D721Med (cell line): Measurements from ENCODE around the gene FCN1.

ENCODE experiments used
- DNase-seq: peaks from one replicate; pipeline ENCODE4 v3.0.0; 2011; ENCODE audit warnings: low spot score; ENCODE audit not compliant: insufficient read length
- FAIRE-seq: peaks from 2 replicates; lab custom pipeline; 2011; peaks lifted over from hg19 to GRCh38; lab: Jason Lieb, UNC
- CTCF ChIP-seq: IDR thresholded peaks from 2 replicates; pipeline ENCODE4 v1.5.1; 2012; ENCODE audit warnings: mild to moderate bottlenecking, control low read depth; ENCODE audit not compliant: insufficient read depth; ENCODE audit errors: missing control alignments

The FCN1 gene

GRCh38 chr9:134951461-134951860 is 33.7 kb upstream of the FCN1 start:
- no peak for TF ChIP-seq CTCF
- FAIRE-seq: no peak
- DNase-seq: no peak

GRCh38 chr9:134950386-134951210 is 32.9 kb upstream of the FCN1 start:
- no peak for TF ChIP-seq CTCF
- FAIRE-seq (no peak), DNase-seq (no peak)

GRCh38 chr9:134949681-134950385 is 32.1 kb upstream of the FCN1 start:
- DNase-seq: no peak
- no peak for TF ChIP-seq CTCF
- no peak for FAIRE-seq

GRCh38 chr9:134948149-134948548 is 30.4 kb upstream of the FCN1 start:
- TF ChIP-seq CTCF: no peak
- no peak for FAIRE-seq
- DNase-seq: no peak

GRCh38 chr9:134947265-134947955 is 29.7 kb upstream of the FCN1 start:
- no peak for TF ChIP-seq CTCF
- DNase-seq: no peak
- FAIRE-seq: no peak

- DNase-seq (no peak), FAIRE-seq (no peak)
- no peak for TF ChIP-seq CTCF
These were observed 29.0 kb upstream of the FCN1 start for GRCh38 chr9:134946663-134947062.
